SK-MEL-5 (cell line): ENCODE results near the gene SARNP. TPM values are rescaled to one million over a fixed set of nuclear protein-coding genes. Genes with fewer than 3 reads are reported as not detected.
A peak's percentile ranks its signal among the peaks of the same experiment; 100 is the strongest.
"Not testable (repeated sequence)": the region's sequence is repeated elsewhere in the genome, so short reads cannot be mapped to it uniquely, and the experiment has no call there.

Source experiments
- DNase-seq: peaks from one replicate; pipeline ENCODE4 v3.0.0-alpha.2; 2016; ENCODE audit warnings: low read depth, low spot score
- in situ Hi-C: cut with HindIII; loops from 2 replicates; pipeline ENCODE4 v1.10.0; 2016; ENCODE audit warnings: low sequenced_read_pairs, high pct_unique_total_duplicates, low pct_unique_long_range_greater_than_20kb
- total RNA-seq: library from RNA; depleted of rRNA; stranded (reverse); fragments of >200 nt; shearing (Covaris generic); gene quantifications from 2 replicates; pipeline ENCODE4 v1.2.3, GENCODE V29; 2014

SARNP gene
- total RNA-seq, 1 experiment from 2014 or later: 69.4 TPM

DNA sequence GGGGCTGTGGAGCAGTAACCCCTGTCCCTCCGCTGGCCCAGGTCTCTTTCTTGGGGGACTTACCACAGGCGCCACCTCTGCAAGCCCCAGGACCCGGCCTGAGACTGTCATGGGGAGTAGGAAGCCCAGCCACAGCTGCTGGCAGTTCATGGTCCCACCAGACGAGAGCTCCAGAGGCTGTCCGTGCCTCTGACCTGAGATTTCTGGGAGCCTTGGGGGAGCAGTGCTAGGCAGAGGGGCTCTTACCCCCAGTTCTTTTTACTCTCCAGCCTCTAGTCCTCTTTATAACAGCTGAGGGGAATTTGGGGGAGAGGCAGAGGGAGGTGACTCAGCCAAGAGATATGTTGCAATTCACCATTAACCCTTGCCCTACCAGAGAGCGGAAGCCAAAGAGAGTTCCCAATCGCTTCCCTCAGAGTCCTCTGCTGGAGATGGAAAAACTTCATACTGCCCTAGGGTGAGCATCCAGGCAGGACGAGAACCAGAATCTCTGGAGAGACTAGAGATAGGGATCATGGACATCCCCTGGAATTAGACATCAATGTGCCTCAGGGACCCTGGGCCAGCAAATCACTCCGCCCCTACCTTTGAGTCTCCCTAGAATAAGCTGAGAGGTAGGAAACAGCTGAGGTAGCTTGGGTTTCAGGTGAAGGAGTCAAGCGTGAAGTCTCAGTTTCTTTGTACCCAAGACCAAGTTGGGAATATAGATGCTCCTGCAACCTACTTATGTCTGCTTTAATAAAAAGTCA, 25.3 kb upstream of the SARNP start, which contains the start of gene MMP19:
Gene MMP19, minus strand, starts transcription at position 256 of the 749 bp plus-strand sequence. Its CDS starts 106 bp downstream, at position 150.
- no peak for DNase-seq
- in situ Hi-C loops: no loop called here

DNA sequence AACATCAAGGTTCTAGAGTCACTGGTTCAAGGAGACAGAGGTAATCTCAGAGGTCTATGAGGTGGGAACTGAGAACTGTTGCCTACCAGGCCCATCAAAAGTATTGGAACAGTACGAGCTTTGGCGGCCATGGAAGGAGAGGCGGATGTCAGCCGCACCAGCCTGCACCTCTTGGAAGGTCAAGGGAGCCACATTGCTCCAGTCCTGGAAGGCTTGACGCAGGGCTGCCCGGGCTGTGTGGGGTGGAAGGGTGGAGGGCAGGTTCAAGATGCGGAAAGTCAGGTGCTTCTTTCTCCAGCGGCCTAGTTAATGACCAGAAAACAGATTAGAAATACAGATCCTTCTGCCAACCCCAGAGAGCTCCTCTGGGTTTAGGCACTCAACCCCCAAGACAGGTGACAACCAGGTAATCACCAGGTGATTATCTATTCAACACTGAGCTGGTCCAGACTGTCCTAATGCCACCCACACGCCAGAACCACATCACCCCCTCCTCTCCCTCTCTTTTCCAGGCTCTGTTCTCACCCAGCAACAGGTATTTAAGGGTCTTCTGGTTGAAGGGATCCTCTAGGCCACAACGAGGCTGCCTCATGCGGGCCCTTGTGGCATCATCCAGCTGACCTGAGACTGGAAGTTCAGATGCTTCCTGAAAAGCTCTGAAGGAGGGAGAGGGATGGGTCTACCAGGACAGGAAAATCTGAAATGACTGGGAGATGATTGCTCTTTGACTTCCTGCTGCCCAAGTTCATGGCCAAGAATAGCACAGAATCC, 23.2 kb upstream of the SARNP start:
- in situ Hi-C loops: no loop called here
- DNase-seq: no peak

DNA sequence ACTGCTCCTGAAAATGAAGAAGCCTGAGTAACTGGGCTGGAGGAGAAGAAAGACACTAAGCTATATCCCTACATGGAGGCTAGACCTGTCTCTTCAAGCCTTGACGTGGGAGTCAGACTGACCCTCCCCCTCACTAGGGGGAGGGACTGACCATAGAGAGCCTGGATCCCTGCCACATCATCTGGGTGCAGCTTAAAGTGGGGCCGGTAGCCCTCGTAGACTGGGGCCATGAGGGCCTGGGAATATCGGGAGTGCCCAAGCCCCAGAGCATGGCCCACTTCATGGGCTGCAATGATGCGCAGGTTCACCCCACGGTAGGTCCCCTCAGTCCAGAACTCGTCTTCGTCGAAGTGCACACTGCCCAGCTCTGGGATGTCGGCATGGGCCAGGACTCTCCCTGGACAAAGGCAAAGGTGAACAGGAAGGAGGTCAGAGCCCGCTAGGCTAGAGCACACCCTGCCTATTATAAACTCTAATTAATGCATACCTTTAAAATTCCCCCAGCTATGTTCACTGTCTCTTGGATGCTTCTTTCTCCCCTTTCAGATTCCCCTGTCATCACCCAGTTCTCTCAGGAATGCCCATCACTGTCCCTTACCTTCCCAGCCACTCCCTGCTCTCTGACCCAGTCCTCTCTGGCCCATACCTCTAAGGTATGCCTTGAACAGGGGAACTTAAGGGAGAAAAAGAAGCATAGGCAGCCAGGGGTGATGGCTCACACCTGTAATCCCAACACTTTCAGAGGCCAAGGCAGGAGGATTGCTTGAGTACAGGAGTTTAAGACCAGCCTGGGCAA, 22.0 kb upstream of the SARNP start:
- DNase-seq: no peak
- in situ Hi-C loops: no loop called here

DNA sequence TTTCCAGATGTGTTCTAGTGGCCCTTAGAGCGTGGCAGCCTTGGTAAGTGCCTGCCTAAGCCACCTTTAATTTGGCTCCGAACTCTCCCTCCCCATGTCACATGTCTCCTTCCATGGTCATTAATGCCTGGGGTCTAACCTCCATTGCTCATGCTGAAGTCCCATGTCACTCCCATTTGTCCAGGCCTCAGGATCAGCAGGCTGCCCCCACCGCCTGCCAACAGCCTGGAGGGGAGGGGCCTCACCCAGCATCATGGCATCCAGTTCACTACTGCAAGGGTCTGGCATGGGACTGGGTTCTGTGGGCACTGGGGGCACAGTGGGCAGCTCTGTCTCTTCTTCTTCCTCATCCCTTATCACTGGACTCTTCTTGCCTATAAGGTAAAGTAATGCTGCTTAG, 20.8 kb upstream of the SARNP start:
- in situ Hi-C loops: no loop called here
- no peak for DNase-seq

DNA sequence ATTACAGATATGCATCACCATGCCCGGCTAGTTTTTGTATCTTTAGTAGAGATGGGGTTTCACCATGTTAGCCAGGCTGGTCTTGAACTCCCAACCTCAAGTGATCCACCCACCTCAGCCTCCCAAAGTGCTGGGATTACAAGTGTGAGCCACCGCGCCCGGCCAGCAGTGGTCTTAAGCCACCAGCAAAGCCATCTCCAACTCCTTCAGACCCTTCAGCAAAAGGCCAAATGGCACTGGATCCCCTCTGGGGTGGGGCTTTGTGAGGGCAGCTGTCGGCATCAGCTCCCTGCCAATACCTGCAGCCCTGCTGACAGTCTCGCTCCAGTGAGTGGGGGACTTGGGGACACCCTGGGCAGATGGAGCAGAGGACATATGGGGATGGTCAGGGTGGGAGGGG, 16.9 kb upstream of the SARNP start:
- DNase-seq, in situ Hi-C loops: not testable (repeated sequence)

DNA sequence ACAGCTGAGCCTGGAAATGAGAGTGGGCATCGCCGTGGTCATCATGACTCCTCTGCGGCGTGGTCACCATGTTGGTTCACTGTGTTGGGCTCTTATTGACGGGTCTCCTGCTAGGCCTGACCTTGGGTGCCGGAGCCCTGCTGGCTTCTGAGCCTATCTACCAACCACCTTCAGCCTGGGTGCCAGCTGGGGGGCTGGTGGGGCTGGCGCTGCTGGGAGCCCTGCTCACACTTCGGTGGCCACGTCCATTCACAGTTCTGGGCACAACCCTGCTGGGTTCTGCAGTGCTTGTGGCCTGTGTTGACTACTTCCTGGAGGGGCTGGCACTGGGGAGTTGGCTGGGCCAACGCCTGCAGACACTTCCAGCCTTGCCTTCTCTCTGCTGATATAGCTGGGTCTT, 15.5 kb upstream of the SARNP start:
- in situ Hi-C loops: no loop called here
- no peak for DNase-seq

DNA sequence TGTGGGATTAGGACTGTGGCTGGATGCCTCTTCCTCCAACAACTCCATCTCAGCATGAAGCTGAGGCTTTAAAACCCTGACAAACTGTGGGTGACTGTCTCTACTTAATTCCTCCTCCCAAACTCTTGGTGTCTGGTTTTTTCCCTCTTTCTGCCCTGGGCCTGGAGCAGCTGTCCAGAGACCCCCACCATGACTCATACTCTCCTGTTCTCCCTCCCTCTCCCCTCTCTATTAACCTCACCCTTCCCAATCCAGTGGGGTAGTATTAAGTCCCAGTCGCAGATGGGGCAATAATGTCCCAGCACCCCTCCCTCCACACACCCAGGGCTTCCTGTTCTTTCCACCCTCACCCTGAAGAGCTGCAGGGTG, 13.9 kb upstream of the SARNP start:
- DNase-seq: no peak
- in situ Hi-C loops: no loop called here

DNA sequence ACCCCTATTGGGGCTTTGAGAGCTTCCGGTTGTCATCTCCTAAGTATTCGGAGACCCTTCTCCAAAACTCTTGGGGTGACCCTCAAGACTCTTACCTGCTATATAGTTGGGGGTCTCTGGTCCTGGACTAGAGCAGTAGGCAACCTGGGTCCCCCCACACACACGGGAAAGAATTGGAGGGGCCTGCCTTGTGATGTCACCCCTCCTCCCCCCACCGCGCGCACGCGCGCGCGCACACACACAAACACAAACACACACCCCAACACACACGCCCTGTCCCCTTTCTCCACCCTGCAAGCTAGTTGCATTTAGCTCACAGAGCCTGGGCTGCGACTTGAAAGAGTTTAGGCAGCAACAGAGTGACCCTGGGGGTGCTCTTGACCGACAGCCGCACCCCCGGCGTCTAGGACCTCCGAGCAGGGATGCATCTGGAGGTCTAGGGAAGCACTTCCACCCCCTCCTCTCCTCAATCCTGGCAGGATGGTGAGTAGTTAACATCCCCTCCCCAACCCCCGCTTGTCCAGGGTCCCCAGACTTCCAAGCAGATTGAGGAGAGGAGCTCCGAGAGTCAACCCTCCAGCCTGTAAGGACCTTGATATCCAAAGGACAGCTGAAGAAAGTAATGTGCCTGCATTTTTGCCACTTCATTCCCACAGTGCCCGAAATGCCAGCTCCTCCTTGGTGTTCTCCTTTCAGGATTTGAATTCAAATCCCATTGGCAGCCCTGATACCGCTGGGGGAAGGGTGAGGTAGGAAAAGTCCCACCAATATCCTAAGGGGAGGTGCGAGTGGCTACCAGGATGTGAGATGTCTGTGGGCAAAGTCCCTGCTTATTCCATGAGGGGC, 13.3 kb upstream of the SARNP start:
- DNase-seq: peak; percentile 33
- in situ Hi-C loops: no loop called here

DNA sequence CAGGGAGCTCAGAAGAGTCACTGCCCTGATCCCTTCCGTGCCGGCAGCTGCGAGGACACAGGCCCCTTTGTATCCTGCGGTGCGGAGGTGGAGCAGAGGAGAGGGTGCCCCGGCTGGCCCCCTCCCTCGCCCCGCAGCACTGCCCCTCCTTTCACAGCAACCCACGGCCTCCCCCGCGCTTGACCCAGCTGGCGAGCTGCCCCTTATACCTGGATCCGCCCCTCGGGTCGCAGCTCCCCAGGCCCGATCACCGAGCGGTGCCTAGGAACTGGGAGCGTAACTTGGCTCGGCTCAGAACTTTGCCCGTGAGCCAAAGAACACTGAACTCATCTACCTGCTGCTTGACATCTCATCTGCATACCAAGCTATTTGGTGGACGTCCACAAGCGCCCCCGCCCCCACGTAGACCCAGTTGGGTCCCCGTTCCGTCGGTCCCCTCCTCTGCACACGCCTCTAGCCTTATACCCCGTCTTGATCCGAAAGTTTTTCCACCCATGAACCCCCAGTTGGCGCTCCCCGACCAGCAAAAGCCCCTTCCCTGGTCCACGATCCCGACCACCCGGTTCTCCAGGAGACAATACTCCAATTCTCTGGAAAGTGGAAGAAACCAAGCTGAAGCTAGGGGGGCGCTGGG, 12.6 kb upstream of the SARNP start:
- no peak for DNase-seq
- in situ Hi-C loops: no loop called here

DNA sequence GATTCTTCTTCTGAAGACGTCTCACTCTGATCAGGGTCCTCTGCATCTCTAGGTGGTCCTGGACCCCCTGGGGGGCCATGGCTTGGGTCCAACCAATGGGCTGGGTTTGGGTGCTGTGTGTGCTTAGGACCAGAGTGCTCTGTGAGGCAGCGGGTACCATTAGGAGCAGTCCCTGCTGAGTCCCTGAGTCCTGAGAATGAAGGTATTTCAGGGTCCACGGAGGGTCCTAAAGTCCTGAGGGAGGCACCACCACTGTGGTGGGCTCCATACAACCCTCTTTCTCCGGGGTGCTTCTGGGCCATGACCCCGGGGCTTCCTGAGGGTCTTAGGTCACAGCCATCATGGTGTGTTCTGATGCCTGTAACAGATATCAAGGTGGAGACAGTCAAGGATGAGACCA, 10.8 kb upstream of the SARNP start:
- DNase-seq: no peak
- in situ Hi-C loops: no loop called here

DNA sequence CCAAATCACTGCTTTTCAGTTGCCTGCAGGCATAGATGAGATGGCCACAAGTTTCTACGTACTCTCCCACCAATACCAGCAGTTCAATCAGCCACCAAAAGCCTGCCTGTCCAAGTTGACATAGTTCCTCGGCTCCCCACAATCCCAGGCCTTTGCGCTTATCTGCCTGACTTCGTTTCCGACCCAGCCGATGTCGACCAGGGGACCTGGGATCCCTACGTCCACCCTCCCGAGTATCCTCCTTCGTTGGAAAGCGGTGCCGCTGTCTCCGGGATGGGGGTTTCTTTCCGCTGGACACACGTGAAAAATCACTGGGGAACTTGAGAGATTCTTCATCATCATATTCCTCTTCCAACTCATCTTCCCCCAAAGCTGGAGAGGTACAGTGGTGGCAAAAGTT, 10.3 kb upstream of the SARNP start:
- DNase-seq: no peak
- in situ Hi-C loops: no loop called here

DNA sequence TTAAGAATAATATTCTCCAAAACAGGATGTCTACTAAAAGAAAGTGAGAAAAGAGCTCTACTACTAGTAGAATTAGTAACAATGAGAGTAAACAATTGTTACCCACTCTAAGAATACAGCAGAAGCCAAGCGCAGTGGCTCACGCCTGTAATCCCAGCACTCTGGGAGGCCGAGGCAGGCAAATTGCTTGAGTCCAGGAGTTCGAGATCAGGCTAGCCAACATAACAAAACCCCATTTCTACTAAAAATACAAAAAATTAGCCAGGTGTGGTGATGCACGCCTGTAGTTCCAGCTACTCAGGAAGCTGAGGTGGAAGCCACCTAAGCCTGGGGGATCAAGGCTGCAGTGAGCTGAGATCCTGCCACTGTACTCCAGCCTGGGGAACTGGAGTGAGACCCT, 7.2 kb upstream of the SARNP start:
- DNase-seq: no peak
- in situ Hi-C loops: no loop called here

DNA sequence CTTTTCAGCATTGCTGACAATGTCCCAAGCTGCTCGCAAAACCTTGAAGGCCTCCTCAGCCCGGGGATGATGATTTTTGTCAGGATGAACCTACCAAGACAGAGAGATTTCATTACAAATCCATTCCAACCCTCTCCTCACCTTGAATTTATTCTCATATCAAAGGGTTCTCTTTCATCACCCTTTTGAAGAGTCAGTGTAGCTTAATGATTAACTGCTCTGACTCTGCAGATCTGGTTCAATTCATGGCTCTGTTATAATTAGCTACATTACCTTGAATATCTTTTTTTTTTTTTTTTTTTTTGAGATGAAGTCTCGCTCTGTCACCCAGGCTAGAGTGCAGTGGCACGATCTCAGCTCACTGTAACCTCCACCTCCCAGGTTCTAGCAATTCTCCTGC, 5.9 kb upstream of the SARNP start:
- DNase-seq: no peak
- in situ Hi-C loops: no loop called here

DNA sequence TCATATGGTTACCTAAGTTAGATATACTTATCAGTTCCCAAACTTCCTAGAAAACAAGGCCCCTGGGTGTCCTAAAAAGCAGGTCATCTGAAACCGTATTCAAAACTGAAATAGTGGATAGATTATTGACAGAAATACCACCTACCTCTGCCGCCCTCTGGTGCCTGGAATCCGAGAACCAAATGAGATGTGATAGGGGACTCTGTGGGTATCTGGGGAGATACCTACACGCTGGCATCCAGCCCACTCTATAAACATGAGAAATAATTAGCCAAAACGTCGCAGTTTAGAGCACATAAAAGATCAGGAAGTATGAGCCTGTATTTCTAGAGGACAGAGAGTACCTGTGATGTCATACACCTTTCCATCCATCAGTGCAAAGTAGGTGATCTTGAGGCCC, 4.7 kb upstream of the SARNP start:
- in situ Hi-C loops: no loop called here
- DNase-seq: peak; percentile 38

DNA sequence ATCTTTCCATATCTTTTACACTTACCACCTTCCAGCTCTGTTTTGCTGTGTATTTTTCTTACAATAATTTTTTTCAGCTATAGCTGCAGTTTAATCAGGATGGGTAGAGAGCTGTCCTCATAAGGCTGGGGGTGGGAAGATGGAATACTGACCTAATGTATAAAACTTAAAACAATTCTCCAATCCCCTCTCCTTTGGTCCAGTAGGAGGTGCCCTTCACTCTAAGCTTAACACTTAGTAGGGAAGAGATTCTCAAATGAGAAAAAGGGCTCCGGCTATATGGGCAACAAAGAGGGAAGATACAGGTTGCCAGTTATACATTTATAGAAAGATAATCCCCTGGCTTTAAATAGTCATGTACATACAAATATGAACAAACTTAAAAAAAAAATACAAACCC, 3.2 kb upstream of the SARNP start:
- in situ Hi-C loops: no loop called here
- DNase-seq: peak; percentile 57

DNA sequence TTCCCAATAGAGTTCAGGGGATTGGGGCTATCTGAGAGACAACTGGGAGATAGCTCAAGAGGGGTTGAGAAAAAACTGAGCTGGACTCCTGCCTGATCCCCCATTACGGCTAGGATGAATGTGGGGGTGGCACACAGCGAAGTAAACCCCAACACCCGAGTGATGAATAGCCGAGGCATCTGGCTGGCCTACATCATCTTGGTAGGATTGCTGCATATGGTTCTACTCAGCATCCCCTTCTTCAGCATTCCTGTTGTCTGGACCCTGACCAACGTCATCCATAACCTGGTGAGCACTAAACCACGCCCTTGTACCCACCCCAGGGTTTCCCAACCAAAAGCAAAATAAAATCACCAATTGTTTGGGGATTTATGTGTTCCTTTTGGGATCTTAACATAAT, 1.4 kb upstream of the SARNP start:
- in situ Hi-C loops: no loop called here

DNA sequence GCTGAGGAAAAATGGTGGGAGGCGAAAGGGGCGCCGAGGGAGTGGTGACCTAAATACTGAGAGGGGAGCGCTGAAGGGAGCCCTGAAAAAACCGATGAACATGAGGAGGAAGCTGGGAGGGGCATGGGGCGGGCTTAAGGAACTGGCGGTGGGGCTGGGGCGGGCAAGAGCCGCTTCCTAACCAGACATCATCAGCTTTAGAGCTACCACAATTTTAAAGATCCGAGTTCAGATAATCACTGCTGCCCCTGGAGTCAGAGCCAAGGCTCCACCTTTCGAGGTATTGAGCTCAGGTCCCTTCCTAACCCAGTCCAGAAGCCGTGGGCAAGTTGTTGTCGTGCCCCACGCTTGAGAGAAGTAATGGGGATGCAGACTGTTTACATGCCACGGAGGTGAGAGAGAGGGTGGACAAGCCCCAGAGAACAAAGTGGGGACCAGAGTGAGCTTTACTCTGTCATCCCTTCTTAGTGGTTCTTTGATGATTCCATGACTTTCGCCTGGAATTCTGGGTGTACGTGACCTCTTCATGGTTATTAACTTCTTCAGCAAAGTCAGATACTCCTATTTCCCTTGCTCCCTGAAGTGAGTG, 710 bp upstream of the SARNP start:
- in situ Hi-C loops: no loop called here
- DNase-seq: no peak

More for the DNA sequence above, 1.4 kb upstream of the SARNP start:
- no peak for DNase-seq
